GM12875 (cell line): Measurements from ENCODE around the gene C5.
"Not testable (repeated sequence)": the region's sequence is repeated elsewhere in the genome, so short reads cannot be mapped to it uniquely, and the experiment has no call there.

Experiments
- H3K4me3 ChIP-seq: one replicate; pipeline ENCODE4 v1.5.1; 2011; ENCODE audit warnings: low read depth, low read length, control low read depth
- TF ChIP-seq, protein P1 (sequence below): IDR thresholded peaks from 2 replicates; pipeline ENCODE4 v1.5.1; 2011; ENCODE audit warnings: low read depth, mild to moderate bottlenecking, control low read depth, inconsistent platforms, low read length, moderate library complexity, borderline replicate concordance; ENCODE audit not compliant: insufficient read depth

Gene C5

GRCh38 chr9:121050128-121050988, at the start of gene C5:
C5 (minus strand) TSS chr9:121050275; CDS start chr9:121050246, 29 bp downstream.
- H3K4me3 ChIP-seq = no peak within 1 kb of the TSS
- TF ChIP-seq, protein P1, sequence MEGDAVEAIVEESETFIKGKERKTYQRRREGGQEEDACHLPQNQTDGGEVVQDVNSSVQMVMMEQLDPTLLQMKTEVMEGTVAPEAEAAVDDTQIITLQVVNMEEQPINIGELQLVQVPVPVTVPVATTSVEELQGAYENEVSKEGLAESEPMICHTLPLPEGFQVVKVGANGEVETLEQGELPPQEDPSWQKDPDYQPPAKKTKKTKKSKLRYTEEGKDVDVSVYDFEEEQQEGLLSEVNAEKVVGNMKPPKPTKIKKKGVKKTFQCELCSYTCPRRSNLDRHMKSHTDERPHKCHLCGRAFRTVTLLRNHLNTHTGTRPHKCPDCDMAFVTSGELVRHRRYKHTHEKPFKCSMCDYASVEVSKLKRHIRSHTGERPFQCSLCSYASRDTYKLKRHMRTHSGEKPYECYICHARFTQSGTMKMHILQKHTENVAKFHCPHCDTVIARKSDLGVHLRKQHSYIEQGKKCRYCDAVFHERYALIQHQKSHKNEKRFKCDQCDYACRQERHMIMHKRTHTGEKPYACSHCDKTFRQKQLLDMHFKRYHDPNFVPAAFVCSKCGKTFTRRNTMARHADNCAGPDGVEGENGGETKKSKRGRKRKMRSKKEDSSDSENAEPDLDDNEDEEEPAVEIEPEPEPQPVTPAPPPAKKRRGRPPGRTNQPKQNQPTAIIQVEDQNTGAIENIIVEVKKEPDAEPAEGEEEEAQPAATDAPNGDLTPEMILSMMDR = no peak

DNA sequence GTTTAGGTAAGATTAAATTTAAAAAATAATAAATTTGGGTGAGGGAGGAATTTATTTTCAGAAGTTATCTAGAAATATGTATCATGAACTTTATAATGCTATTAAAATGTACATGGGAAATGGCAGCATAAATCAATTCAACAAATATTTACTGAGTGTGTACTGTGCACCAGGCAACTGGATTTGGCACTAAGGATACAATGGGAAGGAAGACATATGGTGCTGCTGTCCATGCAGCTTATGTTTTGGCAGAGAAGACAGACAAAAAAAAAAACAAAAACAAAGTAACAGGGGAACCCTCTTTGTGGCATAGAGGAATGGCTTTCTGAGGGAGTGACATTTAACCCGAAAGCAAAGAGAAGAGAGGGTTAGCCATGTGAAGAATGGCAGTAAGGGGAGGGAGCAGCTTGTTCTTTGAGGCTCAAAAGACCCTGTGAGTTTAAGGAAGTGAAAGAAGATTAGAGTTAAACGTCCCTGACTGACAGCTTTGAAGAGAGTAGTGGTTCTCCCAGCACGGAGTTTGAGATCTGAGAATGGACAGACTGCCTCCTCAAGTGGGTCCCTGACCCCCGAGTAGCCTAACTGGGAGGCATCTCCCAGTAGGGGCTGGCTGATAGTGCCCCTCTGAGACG, 48.6 kb upstream of the C5 start:
- TF ChIP-seq, protein P1 = no peak
- no peak overlapping the region for H3K4me3 ChIP-seq

DNA sequence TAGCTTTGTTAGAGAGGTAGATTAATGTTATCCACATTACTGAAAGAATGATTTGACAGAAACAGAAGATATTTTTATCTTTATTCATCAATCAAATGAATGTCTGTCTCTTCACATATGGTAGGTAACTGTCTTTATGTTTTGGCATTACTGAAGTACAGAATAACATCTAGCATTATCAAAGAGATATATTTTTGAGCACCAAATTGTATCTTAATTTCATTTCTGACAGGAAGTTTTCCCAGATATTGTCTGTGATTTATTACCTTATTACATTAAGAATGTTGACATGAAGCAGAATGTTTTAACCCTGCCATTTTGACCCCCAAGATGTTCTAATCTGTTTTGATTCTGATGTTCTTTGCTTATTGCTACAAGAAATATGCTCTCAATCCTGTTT, 45.0 kb upstream of the C5 start:
- no peak overlapping the region for H3K4me3 ChIP-seq

GRCh38 chr9:121090743-121091142, 40.7 kb upstream of the C5 start:
- H3K4me3 ChIP-seq = not testable (repeated sequence)

More for the DNA sequence above, 45.0 kb upstream of the C5 start:
- TF ChIP-seq, protein P1 = no peak

DNA sequence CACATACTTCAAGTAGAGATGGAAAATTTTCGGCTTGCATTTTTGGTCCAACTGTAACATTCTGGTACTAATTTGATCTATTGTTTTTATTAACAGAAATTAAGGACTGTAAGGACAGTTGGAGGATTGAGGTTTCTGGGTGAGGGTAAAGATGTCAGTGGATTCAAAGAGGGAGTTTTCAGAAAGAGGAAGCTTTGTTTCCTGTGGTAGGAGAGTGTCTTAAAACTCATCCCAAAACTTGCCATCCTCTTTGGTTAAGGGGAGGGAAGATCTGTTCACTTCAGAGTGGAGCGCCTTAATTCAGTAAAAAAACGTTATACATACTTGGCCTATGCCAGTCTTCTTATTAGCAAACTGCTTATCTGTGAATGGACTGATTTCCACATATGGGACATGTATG, 38.5 kb upstream of the C5 start:
- H3K4me3 ChIP-seq = no peak overlapping the region
- TF ChIP-seq, protein P1 = no peak

- TF ChIP-seq, protein P1 = no peak
- no peak overlapping the region for H3K4me3 ChIP-seq
Measured at GRCh38 chr9:121085661-121086060, 35.6 kb upstream of the C5 start.

DNA sequence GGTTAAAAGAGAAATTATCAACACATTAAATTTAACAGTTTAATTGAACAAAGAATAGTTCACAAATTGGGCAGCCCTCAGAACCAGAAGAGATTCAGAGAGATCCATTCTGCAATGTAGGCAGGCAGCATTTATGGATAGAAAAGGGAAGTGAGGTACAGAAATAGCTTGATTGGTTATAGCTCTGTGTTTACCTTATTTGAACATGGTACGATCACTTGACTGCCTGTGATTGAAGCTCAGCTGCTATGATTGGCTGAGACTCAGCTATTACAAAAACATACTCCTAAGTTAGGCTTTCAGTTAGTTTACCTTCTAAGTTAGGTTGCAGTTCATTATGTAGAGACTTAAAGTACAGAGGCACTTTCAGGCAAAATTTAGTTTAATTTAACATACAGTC, 32.0 kb upstream of the C5 start:
- TF ChIP-seq, protein P1 = no peak
- H3K4me3 ChIP-seq = no peak overlapping the region
